Occipital lobe (tissue), 2 donors: ENCODE data around the gene BLNK. TPM values are rescaled to one million over a fixed set of nuclear protein-coding genes. Genes with fewer than 3 reads are reported as not detected.
"Not testable (repeated sequence)": the region's sequence is repeated elsewhere in the genome, so short reads cannot be mapped to it uniquely, and the experiment has no call there.

Source experiments
- DNase-seq: peaks from one replicate; lab custom pipeline; 2025; lab: John Stamatoyannopoulos, UW
- total RNA-seq: library from RNA; depleted of rRNA; stranded (reverse); fragments of >200 nt; gene quantifications from one replicate; pipeline ENCODE4 v1.2.3, GENCODE V29; 2014

The BLNK gene
- total RNA-seq, 1 donor from 2014 or later, result 0.78 TPM

DNA sequence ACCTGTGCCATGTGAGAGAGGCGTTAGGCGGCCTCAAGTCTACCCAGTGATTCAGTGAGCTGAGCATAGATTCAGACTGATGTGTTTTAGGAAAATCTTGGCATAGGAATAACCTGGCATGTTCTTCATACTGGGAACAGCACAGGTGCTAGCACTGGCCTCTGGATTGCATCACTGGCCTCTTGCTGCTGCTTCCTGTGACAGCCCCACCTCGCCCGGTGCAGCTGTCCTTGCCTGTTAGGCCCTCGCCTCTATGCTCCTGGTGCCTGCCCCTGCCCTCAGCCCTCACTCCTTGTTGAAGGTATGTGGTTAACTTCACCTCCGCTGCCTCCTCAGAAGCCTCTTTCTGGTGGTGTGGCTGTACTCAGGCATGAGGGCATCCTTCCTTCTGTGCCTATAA lies 46.2 kb downstream of the BLNK start:
- no peak for DNase-seq

DNA sequence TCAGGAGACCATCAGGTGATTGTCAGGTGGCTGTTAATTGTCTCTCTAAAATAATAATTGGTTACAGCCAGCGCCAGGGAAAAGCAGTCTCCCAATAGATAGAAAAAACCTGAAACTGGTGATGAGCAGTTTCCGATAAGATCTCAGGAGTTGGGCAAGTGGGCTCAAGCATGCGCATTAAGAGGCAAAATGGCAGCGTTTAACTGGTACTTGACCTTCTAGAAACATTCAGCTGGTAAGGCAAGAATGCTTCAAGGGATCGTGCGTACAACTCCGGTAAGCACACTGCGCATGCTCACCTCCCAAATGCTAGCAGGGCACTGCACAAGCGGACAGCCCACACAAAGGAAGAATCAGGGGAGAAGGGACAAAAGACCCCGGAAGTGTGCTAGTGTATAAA lies 48.5 kb downstream of the BLNK start:
- no peak for DNase-seq

DNA sequence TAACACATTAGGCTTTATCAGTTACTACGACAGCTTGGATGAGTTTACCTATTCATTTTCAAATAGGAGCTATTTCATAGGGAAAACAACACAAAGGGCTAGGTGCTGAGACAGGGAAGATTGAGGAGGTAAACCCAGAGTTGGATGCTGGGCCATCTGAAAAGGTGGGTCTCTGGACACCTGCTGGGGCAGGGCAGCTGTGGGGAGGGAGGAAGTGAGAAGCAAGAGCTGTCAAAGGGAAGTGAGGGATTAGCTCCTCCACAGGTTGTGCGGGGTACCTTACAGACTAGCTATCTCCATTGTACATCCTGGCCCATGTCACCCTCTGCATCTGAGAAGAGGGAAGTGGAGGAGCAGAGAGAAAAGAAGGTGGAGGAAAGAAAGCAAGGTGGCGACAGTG lies 48.9 kb downstream of the BLNK start:
- no peak for DNase-seq

DNA sequence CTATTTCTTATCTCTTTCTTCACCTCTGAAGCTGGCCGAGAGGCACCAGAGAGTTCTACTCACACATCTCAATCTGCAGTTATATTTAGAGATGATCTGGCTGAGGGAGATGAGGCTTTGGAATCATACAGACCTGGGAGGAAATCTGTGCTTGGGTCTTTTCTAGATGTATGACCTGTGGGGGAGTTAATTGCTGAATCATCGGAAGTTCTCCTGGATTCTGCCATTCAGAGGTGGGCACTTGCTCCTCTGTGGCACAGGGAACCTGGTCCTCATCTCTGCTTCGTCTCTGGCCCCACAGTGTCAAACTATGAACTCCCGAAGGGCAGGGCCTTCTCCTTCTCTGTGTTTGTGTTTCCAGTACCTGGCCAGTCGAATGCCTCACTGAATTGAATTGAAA lies 52.5 kb downstream of the BLNK start:
- DNase-seq, result no peak

DNA sequence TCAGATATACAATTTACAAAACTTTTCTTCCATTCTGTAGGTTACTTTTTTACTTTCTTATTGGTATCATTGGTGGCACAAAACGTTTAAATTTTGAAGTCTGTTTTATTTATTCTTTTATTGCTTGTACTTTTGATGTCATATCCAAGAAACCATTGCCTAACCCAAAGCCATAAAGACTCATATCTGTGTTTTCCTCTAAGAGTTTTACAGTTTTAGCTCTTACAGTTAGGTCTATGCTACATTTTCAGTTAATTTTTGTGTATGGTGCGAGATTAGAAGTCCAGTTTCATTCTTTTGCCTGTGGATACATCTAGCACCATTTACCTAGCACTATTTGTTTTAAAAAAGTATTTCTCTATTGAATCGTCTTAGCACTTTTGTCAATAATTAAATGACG lies 53.7 kb downstream of the BLNK start:
- DNase-seq, result no peak

DNA sequence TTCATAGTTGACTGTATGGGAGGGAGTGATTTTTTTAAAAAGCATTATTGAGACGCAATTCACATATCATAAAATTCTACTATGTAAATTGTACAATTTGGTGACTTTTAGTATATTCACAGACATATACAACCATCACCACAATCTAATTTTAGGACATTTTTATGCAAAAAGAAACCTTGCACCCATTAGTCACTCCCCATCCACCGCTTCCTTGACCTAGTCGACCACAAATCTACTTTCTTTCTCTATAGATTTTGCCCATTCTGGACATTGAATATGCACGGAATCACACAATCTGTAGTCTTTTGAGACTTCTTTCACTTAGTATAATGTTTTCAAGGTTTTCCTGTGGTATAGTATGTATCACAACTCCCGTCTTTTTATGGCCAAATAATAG lies 54.6 kb downstream of the BLNK start:
- DNase-seq, result no peak

DNA sequence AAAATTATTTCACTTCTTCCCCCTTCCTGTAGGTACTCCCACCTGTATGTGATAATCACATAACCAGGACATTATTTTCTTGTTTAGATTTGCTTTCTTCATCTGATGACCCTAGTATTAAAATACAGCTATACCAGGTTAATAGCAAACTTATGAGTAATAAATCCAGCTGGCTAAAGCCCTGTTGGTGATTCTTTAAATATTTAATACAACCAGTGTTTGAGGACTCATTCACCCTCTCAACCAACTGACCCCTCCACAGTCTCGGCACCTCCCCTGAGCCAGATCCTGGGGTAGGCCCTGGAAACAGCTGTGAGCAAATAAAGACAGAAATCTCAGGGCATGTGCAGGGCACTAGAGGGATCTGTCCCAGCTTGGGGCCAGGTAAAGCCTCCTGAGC lies 58.5 kb downstream of the BLNK start:
- DNase-seq, result no peak

DNA sequence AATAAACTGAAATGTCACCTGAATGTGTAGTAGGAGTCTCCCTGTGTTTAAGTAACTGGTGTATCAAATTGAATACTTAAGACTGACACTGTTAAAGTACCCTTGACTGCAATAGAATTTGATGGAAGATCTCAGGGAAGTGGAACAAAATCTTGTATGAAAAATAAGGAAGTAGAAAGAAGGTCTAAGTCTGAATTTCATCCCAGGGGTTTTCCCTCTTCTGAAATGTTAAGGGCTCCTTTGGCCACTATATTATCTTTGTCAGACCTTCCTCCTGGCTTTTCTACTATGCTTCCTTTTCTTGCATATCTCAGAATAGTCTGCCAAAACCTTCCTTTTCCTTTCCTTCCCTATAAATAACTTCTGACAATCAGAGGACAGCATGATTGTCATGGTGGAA lies 59.6 kb downstream of the BLNK start:
- DNase-seq, result no peak

DNA sequence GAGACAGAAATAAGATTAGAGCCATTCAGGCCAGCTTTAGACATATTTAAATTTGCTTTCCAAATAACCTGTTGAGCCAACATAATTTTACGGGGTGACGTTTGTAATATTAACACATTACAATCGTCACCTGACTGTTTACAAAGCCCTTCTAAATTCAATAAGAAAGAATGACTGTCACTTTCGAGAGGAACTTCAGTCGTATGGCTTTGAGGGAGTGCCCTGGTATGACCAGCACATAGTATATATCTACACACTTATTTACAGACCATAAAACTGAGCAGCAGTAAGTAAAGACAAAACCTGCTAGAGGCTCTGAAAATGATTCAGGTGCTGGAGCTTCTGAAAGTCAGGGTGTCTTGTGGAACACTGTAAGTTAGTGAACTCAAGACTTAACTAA lies 62.4 kb downstream of the BLNK start:
- DNase-seq, result no peak

DNA sequence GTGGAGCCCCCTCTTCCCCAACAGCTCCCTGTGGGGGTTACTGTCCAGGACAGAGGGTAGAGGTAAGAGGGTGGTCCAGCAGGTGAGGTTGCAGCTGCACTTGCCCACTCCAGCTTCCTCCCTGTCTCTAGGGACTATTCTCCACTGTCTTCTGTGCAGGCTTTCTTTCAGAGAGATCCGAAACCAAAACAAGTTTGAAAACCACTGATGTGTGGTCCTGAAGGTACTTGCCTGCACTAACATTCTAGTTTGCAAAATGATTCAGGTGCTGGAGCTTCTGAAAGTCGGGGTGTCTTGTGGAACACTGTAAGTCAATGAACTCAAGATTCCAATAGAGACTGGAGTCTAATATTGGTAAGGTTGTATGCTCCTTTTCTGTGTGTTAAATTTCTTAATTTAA lies 63.1 kb downstream of the BLNK start:
- DNase-seq, result no peak

DNA sequence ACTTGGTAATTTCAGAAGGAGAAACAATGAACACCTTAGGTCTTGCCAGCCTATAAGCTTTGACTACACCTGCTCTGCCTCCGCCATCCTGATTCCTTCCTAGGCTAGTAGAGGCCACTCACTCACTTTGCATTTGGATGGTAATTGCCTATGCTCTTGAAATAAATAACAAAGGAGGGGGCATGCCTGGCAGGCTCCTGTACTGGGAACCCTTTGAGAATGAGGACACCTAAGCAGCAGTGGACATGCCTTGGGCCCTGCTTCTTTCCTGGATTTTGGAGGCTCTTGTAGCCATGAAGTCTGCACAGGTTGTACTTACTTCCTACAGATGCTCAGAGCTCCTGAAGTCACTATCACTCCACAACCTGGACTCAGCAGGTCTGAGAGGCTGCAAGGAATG lies 65.8 kb downstream of the BLNK start:
- no peak for DNase-seq

DNA sequence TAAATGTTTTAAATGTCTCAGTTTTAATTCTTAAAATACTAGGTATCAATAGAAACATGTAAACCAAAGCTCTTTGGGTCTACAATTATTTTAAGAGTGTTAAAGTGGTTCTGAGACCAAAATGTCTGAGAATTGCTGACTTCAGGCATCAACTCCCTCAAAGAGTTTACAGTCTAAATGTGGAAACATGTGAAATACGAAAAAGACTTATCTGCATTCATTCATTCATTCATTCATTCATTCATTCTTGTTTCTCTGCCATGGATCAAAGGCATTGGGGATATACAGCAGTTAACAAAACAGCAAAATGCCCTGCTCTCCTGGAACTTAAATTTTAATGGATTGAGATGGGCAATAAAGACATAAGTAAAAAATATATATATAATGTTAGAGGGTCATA lies 69.8 kb downstream of the BLNK start:
- no peak for DNase-seq

DNA sequence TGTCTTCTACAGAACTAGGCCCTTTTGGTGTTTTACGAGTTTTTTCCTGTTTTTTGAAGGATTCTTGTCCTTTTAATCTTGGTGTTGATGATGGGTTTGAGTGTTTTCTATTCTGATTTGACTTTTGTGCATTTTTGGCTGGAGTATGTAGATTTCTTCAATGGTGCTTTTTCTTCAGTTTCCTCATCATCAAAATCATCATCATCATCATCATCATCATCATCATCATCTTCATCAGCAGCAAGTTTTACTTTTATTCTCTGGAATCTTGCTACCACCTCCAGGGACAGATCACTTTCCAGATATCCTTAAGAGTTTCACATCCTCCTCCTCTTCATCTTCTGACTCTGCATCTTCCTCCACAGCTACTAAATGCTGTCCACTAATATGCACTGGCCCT lies 81.9 kb downstream of the BLNK start:
- DNase-seq, result not testable (repeated sequence)

DNA sequence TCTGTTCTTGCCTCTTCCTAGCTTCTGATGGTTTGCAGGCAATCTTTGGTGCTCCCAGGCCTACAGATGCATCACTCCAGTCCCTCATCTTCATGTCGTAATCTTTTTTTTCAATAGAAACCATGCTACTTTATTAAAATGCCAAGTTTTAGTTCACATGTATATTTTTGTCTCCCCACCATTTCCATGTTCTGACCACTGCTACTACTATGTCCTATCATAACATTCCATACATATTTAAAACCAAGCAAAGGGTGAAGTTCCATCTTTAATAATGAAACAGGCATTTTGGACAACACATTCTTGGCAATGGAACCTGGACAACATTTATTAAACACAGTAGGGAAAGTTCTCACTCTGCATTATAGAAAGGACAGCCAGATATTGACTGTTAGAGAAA lies 82.5 kb downstream of the BLNK start:
- no peak for DNase-seq

DNA sequence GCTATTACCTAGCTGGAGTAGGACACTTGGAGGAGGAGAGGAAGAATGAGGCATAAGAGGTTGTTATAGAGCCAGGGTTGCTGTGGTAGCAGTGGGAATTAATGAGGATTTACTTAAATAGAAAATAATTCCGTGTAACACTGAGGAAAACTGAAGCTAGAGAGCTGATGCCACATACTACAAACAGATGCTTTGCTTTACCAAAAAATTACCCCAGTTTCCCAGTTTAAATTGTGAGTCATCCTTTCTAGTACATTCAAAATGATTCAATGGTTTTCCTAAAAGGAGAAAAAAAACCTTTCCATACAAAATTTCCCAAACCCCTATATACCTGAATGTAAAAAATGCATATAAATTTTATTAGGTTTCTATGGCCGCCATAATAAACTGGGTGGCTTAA lies 82.9 kb downstream of the BLNK start:
- no peak for DNase-seq

DNA sequence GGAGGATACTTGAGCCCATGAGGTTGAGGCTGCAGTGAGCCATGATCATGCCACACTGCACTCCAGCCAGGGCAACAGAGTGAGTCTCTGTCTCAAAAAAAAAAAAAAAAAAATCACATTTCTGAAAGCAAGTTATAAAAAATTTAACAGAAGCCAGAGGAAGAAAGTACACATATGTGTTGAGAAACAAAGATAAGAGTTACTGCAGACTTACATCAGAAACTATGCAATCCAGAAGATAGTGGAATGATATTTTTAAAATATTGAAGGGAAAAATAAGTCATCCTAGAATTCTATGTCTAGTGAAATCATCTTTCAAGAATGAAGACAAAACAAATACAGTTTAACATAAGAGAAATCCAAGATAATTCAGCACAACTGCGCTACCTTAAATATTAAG lies 94.4 kb downstream of the BLNK start:
- no peak for DNase-seq

DNA sequence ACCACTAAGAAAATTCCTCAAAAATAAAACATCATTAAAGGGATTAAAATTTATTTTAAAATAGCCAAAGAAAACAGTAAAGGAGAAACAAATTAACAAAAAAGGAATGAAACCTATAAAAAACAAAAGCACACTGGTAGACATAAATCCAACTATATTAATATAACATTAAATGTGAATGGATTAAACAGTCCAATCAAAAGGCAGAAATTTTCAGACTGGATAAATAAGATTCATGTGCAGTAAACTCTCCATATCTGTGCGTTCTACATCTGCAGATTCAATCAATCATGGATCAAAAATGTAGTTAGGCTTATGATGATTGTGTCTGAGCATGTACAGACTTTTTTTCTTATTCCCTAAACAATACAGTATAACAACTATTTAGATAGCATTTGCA lies 98.7 kb downstream of the BLNK start:
- no peak for DNase-seq

DNA sequence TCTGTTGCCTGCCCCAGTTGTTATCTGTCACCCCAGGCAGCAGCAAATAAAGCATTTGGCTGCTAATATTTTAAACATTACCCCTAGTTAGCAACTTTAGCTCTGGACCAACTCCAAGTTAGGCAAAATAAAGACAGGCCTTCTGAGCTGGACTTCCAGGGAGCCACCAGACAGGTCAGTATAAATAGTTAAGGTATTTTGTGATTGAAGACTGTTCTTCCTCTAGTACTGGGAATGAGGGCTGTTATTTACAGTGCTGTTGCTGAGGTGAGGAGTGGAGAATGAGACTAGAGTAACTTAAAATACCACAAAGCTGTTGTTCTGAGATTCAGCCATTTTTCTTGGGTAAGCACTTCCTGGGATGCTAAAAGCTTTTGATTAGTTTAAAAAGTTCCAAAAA lies 101.1 kb downstream of the BLNK start:
- DNase-seq, result no peak

DNA sequence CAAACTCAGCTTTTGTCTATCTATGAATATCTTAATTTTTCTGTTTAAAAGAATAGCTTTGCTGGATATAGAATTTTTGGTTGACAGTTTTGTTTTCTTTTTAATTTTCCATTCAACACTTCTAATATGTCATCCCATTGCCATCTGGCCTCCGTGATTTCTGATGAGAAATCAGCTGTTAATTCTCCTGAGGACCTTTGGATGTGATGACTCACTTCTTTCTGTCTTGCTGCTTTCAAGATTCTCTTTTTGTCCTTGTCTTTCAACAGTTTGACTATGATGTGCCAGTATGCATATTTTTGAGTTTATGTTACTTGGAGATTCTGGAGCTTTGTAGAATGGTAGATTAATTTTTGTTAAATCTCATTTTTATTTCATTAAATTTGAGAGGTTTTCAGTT lies 102.8 kb downstream of the BLNK start:
- DNase-seq, result no peak

DNA sequence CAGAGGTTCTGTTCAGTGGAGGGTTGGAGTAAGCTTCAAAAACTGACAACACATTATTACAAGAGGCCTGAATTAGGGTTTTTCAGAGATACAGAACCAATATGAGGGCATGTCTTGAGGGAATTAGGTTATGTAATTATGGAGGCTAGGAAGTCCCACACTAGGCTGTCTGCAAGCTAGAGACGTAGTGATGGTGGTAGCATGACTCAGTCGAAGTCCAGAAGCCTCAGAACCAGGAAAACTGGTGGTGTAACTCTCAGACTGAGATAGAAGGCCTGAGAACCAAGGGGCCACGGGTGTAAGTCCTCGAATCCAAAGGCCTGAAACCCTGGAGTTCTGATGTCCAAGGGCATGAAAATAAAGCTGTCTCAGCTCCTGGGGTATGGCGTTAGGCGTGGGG lies 105.6 kb downstream of the BLNK start:
- DNase-seq, result no peak

DNA sequence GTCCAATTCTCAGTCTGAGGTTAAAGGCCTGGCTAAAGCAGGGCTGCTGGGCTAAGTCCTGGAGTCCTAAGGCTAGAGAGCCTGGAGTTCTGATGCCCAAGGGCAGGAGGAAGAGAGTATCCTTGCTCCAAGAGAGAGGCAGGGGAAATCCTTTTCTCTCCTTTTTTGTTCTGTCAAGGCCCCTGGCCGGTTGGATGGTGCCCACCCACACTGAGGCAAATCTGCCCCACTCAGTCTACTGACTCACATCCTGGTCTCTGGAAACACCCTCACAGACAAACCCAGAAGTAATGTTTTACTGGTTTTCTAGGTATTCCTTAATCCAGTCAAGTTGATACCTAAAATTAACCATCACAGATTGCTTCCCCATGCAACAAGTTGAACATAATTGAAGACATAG lies 118.3 kb downstream of the BLNK start:
- DNase-seq, result no peak

DNA sequence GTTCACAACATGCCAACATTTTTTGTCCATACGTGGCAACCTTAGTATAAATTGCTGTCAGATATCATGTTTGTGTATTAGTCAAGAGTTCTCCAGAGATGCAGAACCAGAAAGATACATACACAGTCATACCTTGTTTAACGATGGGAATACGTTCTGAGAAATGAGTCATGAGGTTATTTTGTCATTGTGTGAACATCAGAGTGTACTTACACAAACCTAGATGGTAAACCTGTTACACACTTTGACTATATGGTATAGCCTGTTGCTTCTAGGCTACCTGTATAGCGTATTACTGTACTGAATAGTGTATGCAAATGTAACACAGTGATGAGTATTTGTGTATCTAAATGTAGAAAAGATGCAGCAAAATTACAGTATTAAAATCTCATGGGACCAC lies 118.9 kb downstream of the BLNK start:
- no peak for DNase-seq
